ENCODE data around the gene TET2.

TET2 gene

DNA sequence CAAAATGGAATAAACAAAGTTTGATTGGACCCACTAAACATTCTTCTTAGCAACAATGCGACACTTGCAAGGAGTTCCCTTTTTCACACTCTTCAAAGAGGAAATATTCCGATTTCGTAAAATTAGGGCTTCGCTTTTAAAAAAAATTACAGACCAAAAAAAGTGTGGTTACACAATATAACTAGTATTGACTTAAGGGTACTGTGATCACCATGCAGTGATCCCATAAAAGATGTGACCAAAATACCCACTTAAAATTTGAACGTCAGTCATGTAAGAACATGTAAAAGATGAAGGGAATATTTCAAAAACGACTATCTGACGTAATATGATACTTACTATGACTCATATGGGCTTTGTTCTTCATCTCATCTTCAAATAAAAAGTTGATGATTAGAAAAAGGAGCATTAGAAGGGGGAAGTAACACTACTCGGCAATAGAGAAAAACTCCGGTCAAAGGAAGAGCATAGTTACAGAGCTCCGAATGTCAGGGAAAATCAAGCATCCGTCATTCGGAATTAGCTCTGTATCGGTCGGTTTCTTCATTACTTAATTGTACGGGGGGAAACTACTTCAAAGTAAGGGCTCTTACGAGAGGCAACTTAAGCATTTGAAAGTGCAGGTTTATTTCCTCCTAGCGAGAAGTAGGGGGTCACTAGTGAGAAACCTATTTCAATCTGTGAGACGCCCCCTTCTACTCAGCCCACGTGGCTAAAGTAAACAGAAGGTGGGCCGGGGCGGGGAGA, 1.3 kb upstream of the TET2 start:
- no peak overlapping the region for H3K27ac ChIP-seq
- TF ChIP-seq, protein P1, sequence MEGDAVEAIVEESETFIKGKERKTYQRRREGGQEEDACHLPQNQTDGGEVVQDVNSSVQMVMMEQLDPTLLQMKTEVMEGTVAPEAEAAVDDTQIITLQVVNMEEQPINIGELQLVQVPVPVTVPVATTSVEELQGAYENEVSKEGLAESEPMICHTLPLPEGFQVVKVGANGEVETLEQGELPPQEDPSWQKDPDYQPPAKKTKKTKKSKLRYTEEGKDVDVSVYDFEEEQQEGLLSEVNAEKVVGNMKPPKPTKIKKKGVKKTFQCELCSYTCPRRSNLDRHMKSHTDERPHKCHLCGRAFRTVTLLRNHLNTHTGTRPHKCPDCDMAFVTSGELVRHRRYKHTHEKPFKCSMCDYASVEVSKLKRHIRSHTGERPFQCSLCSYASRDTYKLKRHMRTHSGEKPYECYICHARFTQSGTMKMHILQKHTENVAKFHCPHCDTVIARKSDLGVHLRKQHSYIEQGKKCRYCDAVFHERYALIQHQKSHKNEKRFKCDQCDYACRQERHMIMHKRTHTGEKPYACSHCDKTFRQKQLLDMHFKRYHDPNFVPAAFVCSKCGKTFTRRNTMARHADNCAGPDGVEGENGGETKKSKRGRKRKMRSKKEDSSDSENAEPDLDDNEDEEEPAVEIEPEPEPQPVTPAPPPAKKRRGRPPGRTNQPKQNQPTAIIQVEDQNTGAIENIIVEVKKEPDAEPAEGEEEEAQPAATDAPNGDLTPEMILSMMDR (conservative IDR thresholded peaks at IDR 0.05) = no peak

DNA sequence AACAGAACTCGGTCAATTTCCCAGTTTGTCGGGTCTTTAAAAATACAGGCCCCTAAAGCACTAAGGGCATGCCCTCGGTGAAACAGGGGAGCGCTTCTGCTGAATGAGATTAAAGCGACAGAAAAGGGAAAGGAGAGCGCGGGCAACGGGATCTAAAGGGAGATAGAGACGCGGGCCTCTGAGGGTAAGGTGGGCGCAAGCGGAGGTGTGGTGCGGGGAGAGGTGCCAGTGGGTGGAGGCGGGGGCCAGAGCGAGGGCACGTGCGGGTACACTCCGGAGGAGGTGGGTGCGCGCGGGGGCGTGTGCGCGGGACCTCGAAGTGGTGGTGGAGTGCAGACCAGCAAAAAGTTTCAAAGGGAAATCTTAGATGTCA, 787 bp upstream of the TET2 start:
- peak overlapping the region; percentile 89 for H3K27ac ChIP-seq
- TF ChIP-seq, protein P1 (conservative IDR thresholded peaks at IDR 0.05) = no peak

DNA sequence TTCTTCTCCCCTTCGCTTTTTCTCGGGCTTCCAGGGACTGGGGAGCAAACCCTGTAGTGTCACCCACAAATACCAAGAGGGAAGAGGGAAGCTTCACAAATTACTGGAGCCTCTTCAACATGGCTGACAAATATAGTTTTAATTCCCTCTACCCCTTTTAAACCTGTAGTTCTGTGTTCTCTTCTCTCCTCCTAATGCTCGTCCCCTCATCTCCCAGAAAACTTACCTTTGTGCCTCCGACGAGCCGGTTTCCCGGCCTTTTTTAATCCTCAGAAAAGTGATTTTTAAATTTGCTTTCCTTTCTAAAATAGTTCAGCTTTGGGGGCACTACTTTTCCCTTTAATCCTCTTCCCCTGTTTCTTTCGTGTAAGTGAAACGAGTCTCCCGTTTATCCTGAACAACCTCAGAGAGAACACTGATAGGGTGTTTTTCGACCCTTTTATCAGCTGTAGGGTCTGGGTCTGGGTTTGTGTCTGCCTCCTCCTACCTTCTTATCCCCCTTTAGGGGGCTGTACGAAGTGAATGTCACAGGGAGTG, 408 bp downstream of the TET2 start:
- peak overlapping the region; percentile 89 for H3K27ac ChIP-seq
- TF ChIP-seq, protein P1 (conservative IDR thresholded peaks at IDR 0.05) = no peak

DNA sequence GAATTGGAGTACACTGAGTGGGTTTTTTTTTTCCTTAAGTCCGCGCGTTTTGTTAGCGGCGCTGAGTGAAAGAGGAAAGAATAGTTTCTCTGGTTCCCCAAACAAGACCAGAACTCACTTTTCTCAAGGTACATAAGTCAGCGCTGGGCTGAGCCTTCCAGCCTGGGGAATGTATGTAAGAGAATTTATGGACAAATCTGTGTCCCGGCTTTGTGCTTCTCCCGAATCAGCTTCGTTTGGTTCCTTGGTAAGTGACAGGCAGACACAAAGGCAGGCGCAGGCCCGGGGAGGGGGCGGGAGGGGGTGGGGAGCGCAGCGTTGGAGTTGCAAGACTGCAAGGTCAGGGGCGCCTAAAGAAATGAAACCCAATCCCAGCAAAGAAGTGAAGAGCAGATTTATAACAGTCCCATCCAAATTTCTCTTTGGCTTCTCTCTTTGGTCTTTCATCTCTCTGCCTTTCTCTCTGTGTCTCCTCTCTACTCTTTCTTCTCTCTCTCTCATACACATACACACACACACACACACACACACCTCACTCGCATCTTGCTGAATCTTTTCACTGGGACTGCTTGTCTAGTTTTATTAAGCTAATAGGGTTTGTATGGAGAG, 981 bp downstream of the TET2 start:
- TF ChIP-seq, protein P1 (conservative IDR thresholded peaks at IDR 0.05) = no peak
- H3K27ac ChIP-seq = peak overlapping the region; percentile 89

DNA sequence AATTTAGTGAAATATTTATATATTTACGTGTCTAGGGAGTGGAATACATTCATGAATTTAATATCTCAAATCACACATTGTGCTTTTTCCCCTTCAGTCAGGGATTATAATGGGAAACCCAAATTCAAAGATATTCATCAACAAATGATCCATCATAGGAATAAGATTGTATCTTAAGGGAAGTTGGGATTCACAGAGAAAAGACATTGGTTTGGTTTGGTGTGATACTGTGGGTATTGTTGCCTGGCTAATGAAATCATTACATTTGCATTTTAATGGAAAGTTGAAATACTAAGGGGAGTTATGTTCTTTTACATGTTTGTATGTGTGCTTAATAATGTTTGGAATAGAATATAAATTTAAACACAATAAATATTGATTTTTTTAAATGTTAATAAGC, 1.7 kb downstream of the TET2 start:
- TF ChIP-seq, protein P1 (conservative IDR thresholded peaks at IDR 0.05) = no peak
- peak overlapping the region; percentile 89 for H3K27ac ChIP-seq

DNA sequence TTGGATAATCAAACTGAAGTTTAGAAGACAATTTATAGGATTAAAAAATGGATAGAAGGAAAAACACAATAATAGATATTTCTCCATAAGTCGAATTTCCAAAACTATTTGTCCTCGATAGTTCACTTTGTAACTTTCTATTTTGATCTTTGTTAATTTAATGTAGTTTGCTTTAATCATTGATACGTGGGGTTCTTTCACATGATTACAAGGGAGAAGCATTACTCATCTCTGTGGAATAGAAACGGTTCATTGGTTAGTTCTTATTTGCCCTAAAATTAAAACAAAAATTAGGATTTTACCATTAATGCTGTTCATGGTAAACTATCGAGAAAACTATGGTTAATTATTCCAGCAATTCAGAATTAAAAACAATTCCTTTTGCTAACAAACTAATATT, 2.1 kb downstream of the TET2 start:
- TF ChIP-seq, protein P1 (conservative IDR thresholded peaks at IDR 0.05) = no peak
- no peak overlapping the region for H3K27ac ChIP-seq

DNA sequence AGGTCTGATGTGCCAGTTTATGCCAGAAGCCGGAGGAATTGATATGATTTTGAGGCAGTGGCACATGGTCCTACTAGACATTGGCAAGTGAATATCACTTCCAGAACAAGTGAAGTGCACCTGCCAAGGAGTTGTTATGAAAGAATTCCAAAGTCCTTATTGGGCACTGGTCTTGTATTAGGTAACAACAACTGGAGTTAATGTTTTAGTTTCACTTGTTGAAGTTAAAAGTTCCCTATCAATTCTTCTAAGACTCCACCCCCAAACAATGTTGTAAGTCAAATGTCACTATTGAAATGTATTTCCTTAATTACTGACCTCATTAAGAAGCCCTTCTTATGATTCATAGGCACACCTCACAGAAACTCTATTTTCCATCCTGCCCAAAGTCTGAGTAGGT, 3.1 kb downstream of the TET2 start:
- no peak overlapping the region for H3K27ac ChIP-seq
- TF ChIP-seq, protein P1 (conservative IDR thresholded peaks at IDR 0.05) = no peak

All from VCaP (cell line).